Fibroblast of skin of back (primary cell): ENCODE data around the gene SSH2.
A peak's percentile ranks its signal among the peaks of the same experiment; 100 is the strongest.
"Not testable (repeated sequence)": the region's sequence is repeated elsewhere in the genome, so short reads cannot be mapped to it uniquely, and the experiment has no call there.

ENCODE experiments used
- DNase-seq: peaks from one replicate; pipeline ENCODE4 v3.0.0-alpha.2; 2013

The SSH2 gene

DNA sequence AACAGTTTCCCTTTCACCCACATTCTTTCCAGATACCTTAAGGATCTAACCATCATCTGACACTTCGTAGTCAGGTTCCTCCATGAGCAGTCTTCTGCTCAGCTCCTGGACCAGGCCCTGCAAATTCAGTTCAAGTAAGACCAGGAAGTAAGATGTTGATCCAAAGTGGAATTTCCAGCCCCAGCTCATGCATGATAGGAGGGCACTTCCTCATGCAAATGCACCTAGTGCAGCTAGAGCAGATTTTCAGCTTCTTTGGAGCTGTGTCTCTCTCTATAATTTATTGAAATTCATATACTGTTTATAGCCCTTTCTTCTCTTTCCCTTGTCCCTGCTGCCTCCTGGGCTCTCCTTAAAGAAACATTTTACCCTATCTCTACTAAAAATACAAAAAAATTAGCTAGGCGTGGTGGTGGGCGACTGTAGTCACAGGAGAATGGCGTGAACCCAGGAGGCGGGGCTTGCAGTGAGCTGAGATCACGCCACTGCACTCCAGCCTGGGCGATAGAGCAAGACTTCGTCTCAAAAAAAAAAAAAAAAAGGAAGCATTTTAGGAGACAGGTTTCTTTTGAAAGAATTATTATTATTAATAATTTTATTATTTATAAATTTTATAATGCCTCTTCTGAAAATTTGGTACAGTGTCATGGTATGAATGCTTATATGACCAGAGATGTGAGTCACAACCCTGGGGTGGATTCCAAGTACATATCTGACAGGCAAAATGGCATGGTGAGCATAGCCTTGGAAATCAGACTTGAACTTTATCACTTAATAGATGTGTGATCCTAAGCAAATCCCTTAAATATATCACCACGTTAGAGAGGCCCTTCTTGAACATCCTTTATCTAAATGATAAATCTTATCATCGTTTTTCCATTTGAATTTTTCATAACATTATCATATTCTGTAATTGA lies 94.3 kb downstream of the SSH2 start:
- DNase-seq = peak; percentile 60

DNA sequence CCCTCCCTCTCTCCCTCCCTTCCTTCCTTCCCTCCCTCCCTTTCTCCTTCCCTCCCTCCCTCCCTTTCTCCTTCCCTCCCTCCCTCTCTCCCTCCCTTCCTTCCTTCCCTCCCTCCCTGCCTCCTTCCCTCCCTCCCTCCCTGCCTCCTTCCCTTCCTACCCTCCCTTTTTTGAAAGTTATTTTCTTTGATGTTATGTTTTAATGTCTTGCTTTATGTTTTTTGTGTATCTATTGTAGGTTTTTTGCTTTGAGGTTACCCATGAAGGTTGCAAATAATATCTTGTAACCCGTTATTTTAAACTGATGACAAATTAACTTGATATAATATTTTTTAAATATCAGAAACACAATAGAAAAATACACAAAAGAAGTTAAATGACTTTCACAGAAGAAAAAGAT lies 96.2 kb downstream of the SSH2 start:
- DNase-seq = no peak

- DNase-seq = no peak
Measured at GRCh38 chr17:29828676-29829284, 101.2 kb downstream of the SSH2 start.

DNA sequence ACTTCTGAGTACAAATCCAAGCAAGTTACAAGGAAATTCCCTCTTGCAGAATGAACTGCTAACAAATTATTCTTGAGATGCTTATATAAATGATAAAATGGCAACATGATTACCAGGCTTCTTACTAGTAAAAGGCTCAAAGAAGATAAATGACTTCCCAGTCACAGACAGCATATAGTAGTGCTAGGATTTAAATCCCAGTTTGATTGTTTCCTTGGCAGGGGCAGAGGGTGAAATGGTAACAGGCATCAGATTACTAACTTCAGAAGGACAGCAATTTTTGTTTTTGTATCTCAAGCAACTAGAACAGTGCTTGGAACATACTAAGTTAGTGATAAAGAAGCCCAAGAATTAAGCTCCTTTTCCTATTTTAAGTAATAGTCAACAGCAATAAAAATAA lies 102.8 kb downstream of the SSH2 start:
- no peak for DNase-seq

- no peak for DNase-seq
Measured at GRCh38 chr17:29826114-29826692, 103.8 kb downstream of the SSH2 start.

- no peak for DNase-seq
Measured at GRCh38 chr17:29825604-29826003, 104.4 kb downstream of the SSH2 start.

- DNase-seq = no peak
Measured at GRCh38 chr17:29821897-29822296, 108.1 kb downstream of the SSH2 start.

DNA sequence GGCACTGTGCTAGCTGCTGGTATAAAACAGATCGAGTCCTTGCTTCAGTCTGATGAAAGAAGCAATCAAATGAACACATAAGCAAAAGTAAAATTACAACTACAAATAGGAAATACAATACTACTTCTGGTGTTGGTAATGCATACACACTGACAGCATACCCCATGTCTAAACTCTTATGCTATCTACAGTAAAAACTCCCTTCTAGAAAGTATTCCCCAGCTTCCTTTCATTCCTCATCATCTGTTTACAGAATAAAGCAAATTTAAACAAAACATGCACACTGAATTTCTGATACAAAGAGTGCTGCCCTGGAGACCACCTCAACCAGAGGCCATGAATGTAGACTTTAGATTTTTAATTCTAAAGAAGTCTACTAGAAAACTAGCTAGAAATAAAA lies 109.6 kb downstream of the SSH2 start:
- DNase-seq = no peak

GRCh38 chr17:29807520-29808361 lies 122.3 kb downstream of the SSH2 start:
- peak; percentile 68 for DNase-seq

GRCh38 chr17:29802246-29802645 lies 127.8 kb downstream of the SSH2 start:
- no peak for DNase-seq

DNA sequence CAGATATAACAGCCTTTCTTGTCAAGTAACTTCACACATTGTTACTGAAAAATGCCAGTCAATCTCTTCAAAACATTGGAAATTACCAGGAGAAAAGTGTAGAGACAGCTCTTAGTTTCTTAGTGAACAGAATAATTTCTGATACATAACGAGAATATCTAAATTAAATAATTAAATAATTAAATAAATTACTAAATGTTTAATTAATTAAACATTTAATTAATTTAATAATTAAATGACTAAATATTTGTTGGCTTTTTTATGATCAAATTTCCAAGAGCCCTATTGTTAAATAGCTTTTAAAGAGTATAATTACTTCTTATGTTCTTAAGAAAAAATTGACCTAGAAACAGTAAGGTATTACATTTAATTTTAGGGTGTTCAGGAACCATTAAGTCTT lies 129.6 kb downstream of the SSH2 start:
- DNase-seq = no peak

GRCh38 chr17:29796652-29797051 lies 133.4 kb downstream of the SSH2 start:
- no peak for DNase-seq

DNA sequence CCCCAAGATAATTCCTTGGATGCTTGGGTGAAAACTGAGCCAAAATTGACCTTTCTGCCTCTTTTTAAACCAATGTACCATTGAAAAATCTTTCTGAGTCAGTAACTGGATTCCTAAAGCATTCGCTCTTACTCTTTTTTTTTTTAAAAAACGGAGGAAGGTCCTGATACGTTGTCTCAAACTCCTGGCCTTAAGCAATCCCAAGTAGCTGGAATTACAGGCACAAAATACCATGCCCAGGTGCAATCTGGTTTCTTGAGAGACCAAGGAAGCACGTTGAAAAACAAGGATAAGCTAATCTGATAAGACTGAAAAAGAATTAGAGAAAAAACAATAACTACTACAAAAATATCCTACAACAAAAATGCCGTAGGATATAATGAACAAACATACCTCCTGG lies 136.5 kb downstream of the SSH2 start:
- no peak for DNase-seq

DNA sequence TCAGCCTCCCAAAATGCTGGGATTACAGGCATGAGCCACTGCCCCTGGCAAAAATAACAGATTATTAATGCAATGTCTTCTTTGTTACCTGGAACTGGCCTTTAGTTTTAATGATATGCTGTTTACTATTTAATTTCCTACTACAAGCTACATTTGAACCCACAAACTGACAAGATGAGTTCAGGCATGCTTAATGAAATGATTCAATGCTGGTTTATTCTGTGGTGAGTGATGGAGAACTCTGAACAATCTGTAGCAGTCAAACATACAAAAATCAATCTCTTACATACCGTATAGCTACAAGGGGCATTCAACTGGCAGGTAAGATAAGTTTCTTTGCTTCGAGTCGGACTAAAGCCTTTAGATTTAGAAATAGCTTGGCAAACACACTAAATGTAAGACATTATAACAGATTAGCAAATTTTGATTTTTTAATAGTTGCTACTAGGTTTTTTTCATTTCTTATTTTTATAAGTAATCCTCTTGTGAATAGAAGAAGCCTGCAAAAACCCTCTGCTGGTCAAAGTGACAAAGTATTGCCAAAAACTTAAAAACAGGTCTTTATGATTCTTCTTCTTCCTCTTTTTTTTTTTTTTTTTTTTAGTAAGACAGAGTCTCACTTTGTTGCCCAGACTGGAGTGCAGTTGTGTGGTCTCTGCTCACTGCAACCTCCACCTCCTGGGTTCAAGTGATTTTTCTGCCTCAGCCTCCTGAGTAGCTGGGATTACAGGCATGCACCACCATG lies 138.5 kb downstream of the SSH2 start:
- no peak for DNase-seq

DNA sequence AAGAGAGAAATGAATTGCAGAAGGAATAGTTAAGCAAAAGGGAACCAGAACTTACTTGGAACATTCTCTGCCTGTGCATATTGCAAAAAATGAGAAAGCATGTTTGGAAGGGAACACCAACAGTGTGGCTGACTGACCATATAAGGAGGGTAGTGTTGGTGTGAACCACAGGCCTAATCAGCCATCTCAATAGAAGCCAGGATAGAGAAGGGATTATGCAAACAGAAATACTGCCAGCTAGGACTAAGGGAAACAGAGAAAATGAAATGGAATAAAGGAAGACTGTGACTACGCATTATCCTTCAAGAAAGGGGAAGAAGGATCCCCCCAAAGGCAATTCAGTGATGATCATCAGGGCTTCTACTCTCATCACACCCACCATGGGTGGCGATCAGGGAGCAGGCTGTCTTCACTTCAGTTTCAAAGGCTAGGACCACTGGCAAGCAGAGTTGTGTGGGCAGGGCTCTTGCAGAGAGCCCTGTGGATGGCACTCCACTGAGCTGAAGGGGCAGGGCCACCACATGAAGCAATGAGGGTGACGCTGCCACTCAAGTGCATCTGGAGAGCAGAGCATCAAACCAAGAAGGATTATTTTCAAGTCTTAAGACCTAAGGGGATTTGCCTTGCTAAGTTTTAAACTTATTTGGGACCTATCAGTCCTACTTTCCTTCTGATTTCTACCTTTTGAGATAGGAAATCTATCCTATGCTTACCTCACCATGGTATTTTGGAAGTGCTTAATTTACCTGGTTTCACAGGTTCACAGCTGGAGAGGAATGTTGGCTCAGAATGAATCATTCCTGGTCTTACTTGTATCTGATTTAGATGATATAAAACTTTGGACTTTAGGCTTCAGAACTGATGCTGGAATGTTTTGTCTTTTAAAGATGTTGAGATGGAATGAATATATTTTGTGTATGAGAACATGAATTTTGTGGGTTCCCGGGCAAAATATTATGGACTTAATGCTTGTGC lies 140.5 kb downstream of the SSH2 start:
- DNase-seq = no peak

- DNase-seq = no peak
Measured at GRCh38 chr17:29787995-29788394, 142.0 kb downstream of the SSH2 start.

DNA sequence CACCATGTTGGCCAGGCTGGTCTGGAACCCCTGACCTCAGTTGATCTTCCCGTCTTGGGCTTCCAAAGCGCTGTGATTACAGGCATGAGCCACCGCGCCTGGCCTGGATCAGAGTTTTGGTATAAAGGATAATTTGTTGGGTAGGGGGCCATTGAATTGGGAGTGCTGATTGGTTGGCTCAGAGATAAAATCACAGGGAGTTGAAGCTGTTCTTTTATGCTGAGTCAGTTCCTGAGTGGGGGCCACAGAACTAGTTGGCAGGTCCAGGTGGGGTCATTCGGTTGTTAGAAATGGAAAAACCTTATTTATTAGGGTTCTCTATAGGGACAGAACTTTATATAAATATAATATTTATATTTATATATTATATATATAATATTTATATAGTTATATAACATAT lies 147.1 kb downstream of the SSH2 start:
- DNase-seq = no peak

- not testable (repeated sequence) for DNase-seq
Measured at GRCh38 chr17:29779812-29780190, 150.2 kb downstream of the SSH2 start.

- DNase-seq = peak; percentile 47
Measured at GRCh38 chr17:29778956-29779811, 150.8 kb downstream of the SSH2 start.

DNA sequence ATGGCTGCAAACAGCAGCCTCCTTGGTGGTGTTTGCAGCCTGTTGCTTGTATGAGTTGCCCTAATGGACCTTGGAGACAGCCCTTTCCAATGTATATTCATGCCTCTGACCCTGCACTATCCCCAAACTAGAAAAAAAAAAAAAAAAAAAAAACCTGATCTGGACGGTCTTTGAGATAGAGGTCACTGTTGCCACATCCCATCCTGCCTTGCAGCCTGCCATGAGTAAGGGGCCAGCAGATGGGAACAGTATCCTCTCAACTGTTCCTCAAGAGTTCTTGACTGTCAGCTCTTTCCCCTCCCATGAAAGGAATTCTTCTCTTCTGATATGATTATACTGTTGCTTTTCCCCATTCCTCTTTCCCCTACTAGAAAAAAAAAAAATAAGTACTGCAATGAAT lies 152.4 kb downstream of the SSH2 start:
- no peak for DNase-seq
